ENCODE data around the gene CTNNA1. TPM values are rescaled to one million over a fixed set of nuclear protein-coding genes. Genes with fewer than 3 reads are reported as not detected.

The CTNNA1 gene
- polyA plus RNA-seq, 1 donor (not counting 4 experiments of a cell fraction or from before 2014, with no cell fraction given): 119 TPM

DNA sequence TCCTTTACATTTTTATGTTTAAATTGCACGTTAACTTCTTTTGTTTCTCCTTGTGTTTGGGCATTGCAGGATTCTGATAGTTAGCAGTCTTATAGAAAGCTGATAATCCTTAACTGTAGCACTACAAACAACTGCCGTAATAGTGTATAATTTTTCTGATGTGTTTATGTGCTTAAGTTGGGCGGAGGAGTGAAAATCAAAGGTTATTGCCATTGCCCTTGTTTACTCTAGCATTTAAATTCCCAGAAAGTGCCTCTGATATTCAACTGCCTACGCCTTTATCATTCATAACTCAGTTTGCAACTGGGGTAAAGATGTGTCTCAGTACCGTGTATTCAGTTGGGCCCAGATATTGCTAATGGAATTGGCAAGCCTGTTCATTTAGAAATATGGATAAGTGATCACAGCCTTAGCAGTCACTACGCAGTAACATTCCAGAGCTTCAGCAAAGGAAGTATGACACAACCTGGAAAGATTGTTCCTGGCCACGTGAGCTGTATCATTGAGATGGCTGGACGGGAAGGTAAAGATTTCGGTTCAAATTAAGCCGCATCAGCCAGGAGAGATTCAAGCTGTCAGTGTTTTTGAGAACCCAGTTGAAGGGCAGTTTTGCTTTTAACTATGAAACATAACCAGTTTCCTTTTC lies 150.0 kb downstream of the CTNNA1 start:
- Histone ChIP-seq H3K4me1 (ENCODE audit: control insufficient read depth, extremely low read depth, insufficient read depth, low read length) (peaks cover 29% of the 10 kb centered on the region), H4K20me1 (ENCODE audit: control insufficient read depth, extremely low read depth, insufficient read depth, low read length) (no peaks in the 10 kb centered on the region), H3K36me3 (ENCODE audit: control insufficient read depth in 2 of 2, extremely low read depth in 1 of 2, insufficient read depth in 2 of 2, low read length in 2 of 2) (peaks cover 21 to 24% of the 10 kb centered on the region in 2 experiments), H3K9me1 (ENCODE audit: control insufficient read depth, extremely low read depth, insufficient read depth, low read length) (peaks cover 3% of the 10 kb centered on the region), H3K79me2 (ENCODE audit: control insufficient read depth, insufficient read depth, low read length) (no peaks in the 10 kb centered on the region), H2AFZ (ENCODE audit: control insufficient read depth, low read length) (no peak overlapping the region), H3K9me3 (ENCODE audit: control insufficient read depth, low read depth, low read length) (no peaks in the 10 kb centered on the region), H3K27me3 (ENCODE audit: control insufficient read depth, extremely low read depth, insufficient read depth, low read length) (no peaks in the 10 kb centered on the region), H3K27ac (ENCODE audit: control insufficient read depth, insufficient read depth, low read length) (no peak overlapping the region), H3K4me3 (ENCODE audit: control insufficient read depth in 2 of 3, extremely low read depth in 1 of 3, insufficient read depth in 2 of 3, low read depth in 1 of 3, low read length in 3 of 3) (no peak overlapping the region), H3K9ac (ENCODE audit: control insufficient read depth, extremely low read depth, insufficient read depth, low read length) (no peak overlapping the region), H3K4me2 (ENCODE audit: control insufficient read depth, extremely low read depth, insufficient read depth, low read depth, low read length) (no peak overlapping the region)
- dilution Hi-C loops (cut with MboI; ENCODE audit: extremely low pct_ligation_motif_present, low sequenced_read_pairs): no loop called here
- peak; percentile 52 for FAIRE-seq
- DNase-seq (ENCODE audit: low read depth, low spot score): no peak
- TF ChIP-seq, protein P1, sequence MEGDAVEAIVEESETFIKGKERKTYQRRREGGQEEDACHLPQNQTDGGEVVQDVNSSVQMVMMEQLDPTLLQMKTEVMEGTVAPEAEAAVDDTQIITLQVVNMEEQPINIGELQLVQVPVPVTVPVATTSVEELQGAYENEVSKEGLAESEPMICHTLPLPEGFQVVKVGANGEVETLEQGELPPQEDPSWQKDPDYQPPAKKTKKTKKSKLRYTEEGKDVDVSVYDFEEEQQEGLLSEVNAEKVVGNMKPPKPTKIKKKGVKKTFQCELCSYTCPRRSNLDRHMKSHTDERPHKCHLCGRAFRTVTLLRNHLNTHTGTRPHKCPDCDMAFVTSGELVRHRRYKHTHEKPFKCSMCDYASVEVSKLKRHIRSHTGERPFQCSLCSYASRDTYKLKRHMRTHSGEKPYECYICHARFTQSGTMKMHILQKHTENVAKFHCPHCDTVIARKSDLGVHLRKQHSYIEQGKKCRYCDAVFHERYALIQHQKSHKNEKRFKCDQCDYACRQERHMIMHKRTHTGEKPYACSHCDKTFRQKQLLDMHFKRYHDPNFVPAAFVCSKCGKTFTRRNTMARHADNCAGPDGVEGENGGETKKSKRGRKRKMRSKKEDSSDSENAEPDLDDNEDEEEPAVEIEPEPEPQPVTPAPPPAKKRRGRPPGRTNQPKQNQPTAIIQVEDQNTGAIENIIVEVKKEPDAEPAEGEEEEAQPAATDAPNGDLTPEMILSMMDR (optimal IDR thresholded peaks at IDR 0.05 in 1 of 3, IDR thresholded peaks at IDR 0.05 in 1 of 3, conservative IDR thresholded peaks at IDR 0.05 in 1 of 3; ENCODE audit: extremely low read depth in 1 of 3, insufficient read depth in 2 of 3, low read length in 3 of 3): no peak
- no peak for TF ChIP-seq EZH2 (IDR thresholded peaks at IDR 0.05; ENCODE audit: low read length)

DNA sequence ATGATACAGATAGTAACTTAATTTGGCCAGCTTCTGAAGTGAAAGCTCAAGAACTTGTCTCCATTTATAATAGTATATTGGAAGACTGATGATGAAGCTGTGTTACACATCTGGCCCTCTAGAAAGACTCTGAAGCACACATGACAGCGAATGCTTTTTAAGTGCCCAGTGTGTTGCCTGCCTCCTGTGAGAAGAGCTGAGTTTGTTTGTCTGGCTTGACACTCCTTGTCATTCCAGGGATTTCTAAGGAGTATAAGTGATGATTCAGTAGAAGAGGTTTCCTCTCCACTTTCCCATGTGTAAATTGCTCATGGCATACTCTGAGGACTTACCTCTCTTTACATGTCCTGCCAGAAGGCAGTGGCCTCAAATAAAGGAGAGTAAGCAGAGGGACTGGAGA lies 152.3 kb downstream of the CTNNA1 start:
- no peaks in the 10 kb centered on the region for H3K27me3 ChIP-seq (ENCODE audit: control insufficient read depth, extremely low read depth, insufficient read depth, low read length)
- peaks cover 24 to 26% of the 10 kb centered on the region in 2 experiments for H3K36me3 ChIP-seq (ENCODE audit: control insufficient read depth in 2 of 2, extremely low read depth in 1 of 2, insufficient read depth in 2 of 2, low read length in 2 of 2)
- H3K4me3 ChIP-seq (ENCODE audit: control insufficient read depth in 2 of 3, extremely low read depth in 1 of 3, insufficient read depth in 2 of 3, low read depth in 1 of 3, low read length in 3 of 3): no peak overlapping the region
- no peak overlapping the region for H2AFZ ChIP-seq (ENCODE audit: control insufficient read depth, low read length)
- FAIRE-seq: peak; percentile 60
- no peaks in the 10 kb centered on the region for H4K20me1 ChIP-seq (ENCODE audit: control insufficient read depth, extremely low read depth, insufficient read depth, low read length)
- H3K9ac ChIP-seq (ENCODE audit: control insufficient read depth, extremely low read depth, insufficient read depth, low read length): no peak overlapping the region
- H3K9me1 ChIP-seq (ENCODE audit: control insufficient read depth, extremely low read depth, insufficient read depth, low read length): peaks cover 7% of the 10 kb centered on the region
- no peak overlapping the region for H3K27ac ChIP-seq (ENCODE audit: control insufficient read depth, insufficient read depth, low read length)
- dilution Hi-C loops (cut with MboI; ENCODE audit: extremely low pct_ligation_motif_present, low sequenced_read_pairs): no loop called here
- H3K4me2 ChIP-seq (ENCODE audit: control insufficient read depth, extremely low read depth, insufficient read depth, low read depth, low read length): no peak overlapping the region
- DNase-seq (ENCODE audit: low read depth, low spot score): no peak
- peaks cover 2% of the 10 kb centered on the region for H3K79me2 ChIP-seq (ENCODE audit: control insufficient read depth, insufficient read depth, low read length)
- H3K4me1 ChIP-seq (ENCODE audit: control insufficient read depth, extremely low read depth, insufficient read depth, low read length): peaks cover 18% of the 10 kb centered on the region
- no peaks in the 10 kb centered on the region for H3K9me3 ChIP-seq (ENCODE audit: control insufficient read depth, low read depth, low read length)
- TF ChIP-seq EZH2 (IDR thresholded peaks at IDR 0.05; ENCODE audit: low read length): no peak
- TF ChIP-seq, protein P1 (optimal IDR thresholded peaks at IDR 0.05 in 1 of 3, IDR thresholded peaks at IDR 0.05 in 1 of 3, conservative IDR thresholded peaks at IDR 0.05 in 1 of 3; ENCODE audit: extremely low read depth in 1 of 3, insufficient read depth in 2 of 3, low read length in 3 of 3): no peak

Data from keratinocyte (primary cell).